SIG-M5 (cell line): ENCODE results near the gene TCTA.
"Not testable (repeated sequence)": the region's sequence is repeated elsewhere in the genome, so short reads cannot be mapped to it uniquely, and the experiment has no call there.

Experiments
- DNase-seq: peaks from one replicate; lab custom pipeline; 2025; lab: John Stamatoyannopoulos, UW

TCTA gene

DNA sequence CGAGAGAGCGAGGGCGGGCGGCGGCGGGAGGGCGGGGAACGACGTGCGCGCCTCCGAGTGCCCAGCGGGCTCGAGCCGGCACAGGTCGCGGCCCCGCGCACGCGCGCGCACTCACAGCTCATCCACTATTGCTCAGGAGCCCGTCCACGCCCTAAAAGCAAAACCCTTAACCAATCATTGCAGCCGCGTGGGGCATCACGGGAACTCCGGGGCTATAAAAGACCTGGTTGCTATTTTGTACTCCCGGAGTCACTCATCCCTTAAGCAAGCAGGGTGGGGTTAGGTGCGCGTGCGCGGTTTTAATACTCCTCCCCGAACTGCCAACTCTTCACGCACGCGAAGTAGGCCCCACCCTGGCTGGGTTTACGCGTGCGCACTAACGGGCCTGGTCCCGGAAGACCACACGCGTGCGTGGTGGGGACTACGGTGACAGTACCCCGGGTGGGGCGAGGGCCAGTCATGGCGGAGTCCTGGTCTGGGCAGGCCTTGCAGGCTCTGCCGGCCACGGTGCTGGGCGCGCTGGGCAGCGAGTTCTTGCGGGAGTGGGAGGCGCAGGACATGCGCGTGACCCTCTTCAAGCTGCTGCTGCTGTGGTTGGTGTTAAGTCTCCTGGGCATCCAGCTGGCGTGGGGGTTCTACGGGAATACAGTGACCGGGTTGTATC lies at the start of gene TCTA, which contains the start of gene RHOA:
Gene TCTA (plus strand): TSS at position 456 of the 664 bp plus-strand sequence. CDS start 4 bp downstream, at position 460.
Gene RHOA (minus strand): TSS at position 9 of the 664 bp plus-strand sequence. CDS start 36,387 bp downstream, outside the sequence.
- DNase-seq = peak; percentile 99

DNA sequence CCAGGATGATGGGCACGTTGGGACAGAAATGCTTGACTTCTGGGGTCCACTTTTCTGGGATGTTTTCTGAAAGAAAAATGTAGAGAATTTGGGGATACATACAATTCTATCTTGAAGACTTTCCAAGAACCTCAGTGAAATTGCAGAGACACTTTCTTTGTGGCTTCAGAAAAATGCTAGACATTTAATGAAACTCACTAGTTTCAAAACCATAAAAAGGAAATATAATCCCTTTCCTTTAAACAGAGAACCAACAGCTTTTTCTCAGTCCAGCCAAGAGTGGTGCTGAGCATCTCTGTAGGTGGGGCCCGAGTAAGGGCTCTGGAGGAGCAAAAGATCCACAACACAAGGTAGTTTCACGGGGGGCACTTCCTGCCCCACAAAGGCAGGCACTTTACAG lies 49.7 kb upstream of the TCTA start:
- no peak for DNase-seq

- no peak for DNase-seq
Measured at GRCh38 chr3:49370585-49371290, 41.5 kb upstream of the TCTA start.

- no peak for DNase-seq
Measured at GRCh38 chr3:49371946-49372345, 40.3 kb upstream of the TCTA start.

DNA sequence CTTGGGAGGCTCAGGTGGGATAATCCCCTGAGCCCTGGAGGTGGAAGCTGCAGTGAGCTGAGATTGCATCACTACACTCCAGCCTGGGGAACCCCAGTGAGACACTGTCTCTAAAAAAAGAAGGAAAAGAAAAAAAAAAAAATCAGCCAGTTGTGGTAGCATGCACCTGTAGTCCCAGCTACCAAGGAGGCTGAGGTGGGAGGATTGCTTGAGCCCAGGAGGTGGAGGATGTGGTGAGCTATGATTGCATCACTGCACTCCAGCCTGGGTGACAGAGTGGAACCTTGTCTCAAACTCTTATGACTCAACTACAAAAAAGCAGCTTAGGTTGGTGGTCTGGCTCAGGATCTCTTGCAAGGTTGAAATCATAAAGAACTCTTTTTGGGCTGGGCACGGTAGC lies 34.7 kb upstream of the TCTA start:
- peak; percentile 40 for DNase-seq

DNA sequence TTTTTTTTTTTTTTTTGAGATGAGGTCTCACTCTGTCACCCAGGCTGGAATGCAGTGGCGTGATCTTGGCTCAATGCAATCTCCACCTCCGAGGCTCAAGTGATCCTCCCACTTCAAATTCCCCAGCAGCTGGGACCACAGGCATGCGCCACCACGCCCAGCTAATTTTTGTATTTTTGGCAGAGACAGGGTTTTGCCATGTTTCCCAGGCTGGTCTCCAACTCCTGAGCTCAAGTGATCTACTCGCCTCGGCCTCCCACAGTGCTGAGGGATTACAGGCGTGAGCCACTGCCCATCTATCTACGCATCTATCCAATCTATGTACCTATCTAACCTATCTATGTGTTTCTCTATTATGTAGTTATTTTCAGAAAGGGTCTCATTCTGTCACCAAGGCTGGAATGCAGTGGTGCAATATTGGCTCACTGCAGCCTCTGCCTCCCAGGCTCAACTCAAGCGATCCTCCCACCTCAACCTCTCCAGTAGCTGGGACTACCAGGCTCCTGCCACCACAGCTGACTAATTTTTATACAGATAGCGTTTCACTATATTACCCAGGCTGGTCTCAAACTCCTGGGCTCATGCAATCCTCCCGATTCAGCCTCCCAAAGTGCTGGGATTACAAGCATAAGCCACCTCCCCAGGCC lies 33.9 kb upstream of the TCTA start:
- no peak for DNase-seq

DNA sequence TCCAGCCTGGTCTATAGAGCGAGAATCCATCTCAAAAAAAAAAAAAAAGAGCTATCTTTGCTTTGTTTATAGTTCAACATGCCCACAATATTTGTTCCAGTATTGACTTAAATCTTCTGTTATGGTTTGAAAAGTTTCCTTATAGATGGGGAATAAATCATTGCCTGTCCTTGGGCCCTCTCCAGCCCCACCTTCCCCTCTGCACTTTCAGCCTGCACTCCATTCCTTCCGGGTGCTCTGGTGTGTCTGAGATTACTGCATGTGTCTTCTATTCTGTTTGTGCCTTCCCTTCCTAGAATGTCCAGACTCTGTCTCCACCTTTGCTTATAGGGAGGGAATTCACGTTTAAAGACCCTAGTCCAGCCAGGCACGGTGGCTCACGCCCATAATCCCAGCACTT lies 28.8 kb upstream of the TCTA start:
- no peak for DNase-seq

- no peak for DNase-seq
Measured at GRCh38 chr3:49385617-49386016, 26.6 kb upstream of the TCTA start.

- DNase-seq = peak; percentile 55
Measured at GRCh38 chr3:49386056-49386756, 26.0 kb upstream of the TCTA start.

DNA sequence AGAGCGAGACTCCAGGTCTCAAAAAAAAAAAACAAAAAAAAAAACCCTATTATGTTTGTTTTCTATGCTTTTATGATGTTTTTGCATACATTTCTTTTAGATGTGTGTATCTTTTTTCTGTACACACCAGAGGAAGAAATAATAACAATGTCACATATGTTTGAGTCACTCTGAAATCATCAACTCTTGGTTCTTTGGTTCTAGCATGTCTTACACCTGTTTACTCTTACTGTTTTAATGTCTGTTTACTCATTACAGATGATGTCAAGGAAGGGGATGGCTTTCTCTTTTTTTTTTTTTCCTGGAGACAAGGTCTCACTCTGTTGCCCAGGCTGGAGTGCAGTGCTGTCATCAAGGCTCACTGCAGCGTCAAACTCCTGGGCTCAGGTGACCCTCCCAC lies 24.5 kb upstream of the TCTA start:
- no peak for DNase-seq

GRCh38 chr3:49388289-49388820 lies 23.9 kb upstream of the TCTA start:
- no peak for DNase-seq

DNA sequence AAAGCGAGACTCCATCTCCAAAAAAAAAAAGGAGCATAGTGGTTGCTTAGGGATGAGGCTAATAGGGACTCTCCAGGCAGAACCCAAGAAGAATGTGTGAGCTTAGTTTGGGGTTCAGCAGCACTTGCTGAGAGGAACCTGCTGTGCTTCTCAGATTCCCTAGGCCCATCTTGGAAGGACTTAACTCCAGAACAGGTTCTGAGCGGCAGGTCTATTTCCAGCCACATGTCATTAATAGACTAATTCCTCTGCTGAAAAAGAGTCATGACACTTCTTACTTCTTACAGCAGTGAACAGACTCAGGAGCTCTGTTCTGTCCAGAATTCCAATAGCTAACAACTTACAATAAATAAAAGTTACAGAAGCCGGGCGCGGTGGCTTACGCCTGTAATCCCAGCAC lies 22.9 kb upstream of the TCTA start:
- DNase-seq = no peak

DNA sequence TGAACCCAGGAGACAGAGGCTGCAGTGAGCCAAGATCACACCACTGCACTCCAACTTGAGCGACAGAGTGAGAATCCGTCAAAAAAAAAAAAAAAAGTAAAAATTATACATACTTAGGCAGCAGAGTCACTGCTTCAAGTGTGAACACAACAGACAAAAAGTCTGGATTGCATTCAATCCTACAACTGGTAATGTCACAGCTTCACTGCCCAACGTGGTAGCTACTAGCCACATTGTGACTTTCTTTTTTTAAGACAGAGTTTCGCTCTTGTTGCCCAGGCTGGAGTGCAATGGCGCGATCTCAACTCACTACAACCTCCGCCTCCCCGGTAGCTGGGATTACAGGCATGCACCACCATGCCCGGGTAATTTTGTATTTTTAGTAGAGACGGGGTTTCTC lies 20.9 kb upstream of the TCTA start:
- DNase-seq = not testable (repeated sequence)

- no peak for DNase-seq
Measured at GRCh38 chr3:49397470-49397869, 14.8 kb upstream of the TCTA start.

DNA sequence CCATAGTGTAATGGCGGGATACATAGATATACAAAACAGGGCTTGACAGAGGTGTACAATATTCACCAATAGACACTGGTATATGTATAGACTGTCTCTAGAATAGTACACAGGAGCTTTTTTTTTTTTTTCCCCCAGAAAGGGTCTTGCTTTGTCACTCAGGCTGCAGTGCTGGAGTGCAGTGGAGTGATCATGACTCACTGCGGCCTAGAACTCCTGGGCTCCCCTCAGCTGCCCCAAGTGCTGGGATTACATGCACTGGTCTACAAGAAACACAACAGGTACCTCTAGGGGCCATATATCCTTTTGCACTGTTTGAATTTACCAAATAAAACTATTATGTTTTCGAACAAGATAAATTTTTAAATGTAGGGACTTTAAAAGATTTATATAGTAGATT lies 12.8 kb upstream of the TCTA start:
- no peak for DNase-seq

GRCh38 chr3:49401766-49402165 lies 10.5 kb upstream of the TCTA start:
- no peak for DNase-seq

- DNase-seq = no peak
Measured at GRCh38 chr3:49403891-49404290, 8.3 kb upstream of the TCTA start.

DNA sequence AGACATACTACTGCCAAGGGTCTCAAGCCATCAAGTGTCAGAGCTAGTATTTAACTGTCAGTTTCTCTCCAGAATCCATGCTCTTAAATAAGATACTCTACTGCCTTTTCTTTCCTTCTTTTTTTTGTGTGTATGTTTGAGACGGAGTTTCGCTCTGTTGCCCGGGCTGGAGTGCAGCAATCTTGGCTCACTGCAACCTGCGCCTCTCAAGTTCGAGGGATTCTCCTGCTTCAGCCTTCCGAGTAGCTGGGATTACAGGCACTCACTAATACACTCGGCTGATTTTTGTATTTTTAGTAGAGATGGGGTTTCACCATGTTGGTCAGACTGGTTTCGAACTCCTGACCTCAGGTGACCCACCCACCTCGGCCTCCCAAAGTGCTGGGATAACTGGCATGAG lies 6.7 kb upstream of the TCTA start:
- not testable (repeated sequence) for DNase-seq

GRCh38 chr3:49406571-49407565 lies 5.4 kb upstream of the TCTA start:
- DNase-seq = no peak

GRCh38 chr3:49410066-49410845 lies 2.0 kb upstream of the TCTA start:
- DNase-seq = no peak
